Stimulated activated CD4-positive, alpha-beta T cell treated with anti-CD3 and anti-CD28 coated beads, Interleukin-4, amount 100 ng/mL, for 24 hours (primary cell): Measurements from ENCODE around the gene SMYD1.
A peak's percentile ranks its signal among the peaks of the same experiment; 100 is the strongest.

ENCODE experiments used
- DNase-seq: peaks from one replicate; pipeline ENCODE4 v3.0.0-alpha.2; 2020

Gene SMYD1

DNA sequence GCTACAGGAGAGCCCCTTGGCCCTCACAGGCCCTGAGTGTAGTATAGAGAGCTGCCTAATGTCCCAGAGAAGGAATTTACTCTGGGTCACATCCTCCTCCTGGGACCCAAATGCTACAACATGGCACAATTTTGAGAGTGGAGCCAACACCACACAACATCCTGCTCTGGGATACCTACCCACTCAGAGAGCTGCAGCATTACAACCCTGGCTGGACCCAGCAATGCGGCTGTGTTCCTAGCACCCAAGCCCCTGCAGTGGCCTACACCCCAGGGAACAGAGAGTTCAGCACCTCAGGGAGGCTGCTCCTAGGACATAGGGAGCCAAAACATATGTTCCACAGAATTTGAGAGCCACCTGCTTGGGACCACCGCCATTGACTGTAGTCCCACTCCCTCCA lies 79.5 kb downstream of the SMYD1 start:
- DNase-seq: no peak

DNA sequence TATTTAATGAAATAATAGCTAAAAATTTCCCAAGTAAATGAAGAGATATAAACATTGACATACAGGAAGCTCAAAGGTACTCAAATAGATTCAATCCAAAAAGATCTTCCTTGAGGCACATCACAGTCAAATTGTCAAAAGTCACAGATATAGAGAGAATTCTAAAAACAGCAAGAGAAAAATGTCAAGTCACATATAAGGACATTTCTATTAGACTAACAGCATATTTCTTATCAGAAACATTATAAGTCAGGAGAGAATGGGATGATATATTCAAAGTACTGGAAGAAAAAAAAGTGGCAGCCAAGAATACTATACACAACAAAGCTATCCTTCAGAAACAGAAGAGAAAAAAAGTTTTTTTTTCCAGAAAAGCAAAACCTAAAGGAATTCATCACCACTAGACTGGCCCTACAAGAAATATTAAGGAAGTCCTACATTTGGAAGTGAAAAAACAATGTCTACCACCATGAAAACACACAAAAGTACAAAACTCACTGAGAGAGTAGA lies 81.4 kb downstream of the SMYD1 start:
- no peak for DNase-seq

DNA sequence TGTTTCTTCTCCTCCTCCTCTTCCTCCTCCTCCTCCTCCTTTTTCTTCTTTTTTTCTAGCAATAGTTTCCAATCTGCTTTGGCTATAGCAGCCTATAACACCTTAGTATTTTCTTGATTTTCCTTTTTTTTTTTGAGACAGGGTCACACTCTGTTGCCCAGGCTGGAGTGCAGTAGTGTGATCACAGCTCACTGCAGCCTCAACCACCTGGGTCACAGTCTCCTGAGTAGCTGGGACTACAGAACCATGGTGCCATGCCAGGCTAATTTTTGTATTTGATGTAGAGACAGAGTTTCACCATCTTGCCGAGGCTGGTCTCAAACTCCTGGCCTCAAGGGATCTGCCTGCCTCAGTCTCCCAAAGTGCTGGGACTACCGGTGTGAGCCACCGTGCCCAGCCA lies 91.9 kb downstream of the SMYD1 start:
- DNase-seq: no peak

DNA sequence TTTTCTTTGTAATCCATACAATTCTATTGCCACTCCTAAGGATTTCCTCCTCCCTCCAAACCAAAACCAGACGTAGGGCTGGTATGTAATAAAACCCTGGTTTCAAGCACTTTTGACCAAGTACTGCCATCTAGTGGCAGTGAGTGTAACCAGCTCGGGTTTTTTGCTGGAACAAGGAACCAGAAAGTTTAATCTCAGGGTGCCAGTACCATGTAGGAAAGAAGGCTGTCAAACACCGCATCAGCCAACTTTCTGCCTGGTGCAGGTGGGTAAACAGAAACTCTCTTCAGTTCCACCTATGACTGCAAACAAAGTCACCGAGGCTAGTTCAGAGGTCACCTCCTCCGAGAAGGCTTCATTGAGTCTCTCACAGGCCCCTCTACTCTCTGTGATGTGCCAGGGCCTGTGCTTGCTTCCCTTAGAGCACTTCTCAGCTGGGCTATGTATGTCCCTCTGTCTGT lies 92.4 kb downstream of the SMYD1 start:
- peak; percentile 70 for DNase-seq

DNA sequence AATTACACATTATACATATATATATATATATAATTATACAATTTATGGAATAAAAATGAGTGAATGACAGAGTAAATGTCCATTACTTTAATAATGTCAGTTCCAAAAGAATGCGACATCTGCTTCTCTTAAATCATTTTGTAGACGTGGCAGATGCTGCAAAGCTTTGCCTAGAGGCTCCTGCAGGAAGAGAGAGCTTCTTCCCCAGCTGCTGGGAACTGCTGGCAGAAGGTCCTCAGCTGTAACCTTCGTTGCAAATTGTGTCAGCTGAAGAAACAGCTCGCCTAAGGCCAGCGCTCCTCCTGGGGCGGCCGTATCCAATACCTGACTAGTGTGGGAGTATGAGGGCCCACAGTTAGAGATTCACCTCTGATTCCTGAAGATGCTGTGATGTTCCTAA lies 92.9 kb downstream of the SMYD1 start:
- DNase-seq: no peak

GRCh38 chr2:88161446-88162244 lies 94.0 kb downstream of the SMYD1 start:
- no peak for DNase-seq
